H1 (cell line): Measurements from ENCODE around the gene CRB2. TPM values are rescaled to one million over a fixed set of nuclear protein-coding genes. Genes with fewer than 3 reads are reported as not detected.

Experiments
- GABPA ChIP-seq: IDR thresholded peaks from 2 replicates; pipeline ENCODE4 v1.6.1; 2011; ENCODE audit warnings: mild to moderate bottlenecking, low read length, moderate library complexity, borderline replicate concordance; ENCODE audit not compliant: insufficient read depth
- KDM1A ChIP-seq: fragments of 200-600, 300-600 bp; sonication (generic); IDR thresholded peaks from 2 replicates; pipeline ENCODE4 v1.7.1; 2016; ENCODE audit warnings: mild to moderate bottlenecking, low read length, borderline replicate concordance
- KDM4A ChIP-seq: IDR thresholded peaks from one replicate; pipeline ENCODE4 v1.7.1; 2012; ENCODE audit warnings: low read depth, mild to moderate bottlenecking, moderate library complexity, low read length, inconsistent platforms; ENCODE audit not compliant: severe bottlenecking
- NANOG ChIP-seq: IDR thresholded peaks from 2 replicates; pipeline ENCODE4 v1.6.1; 2011; ENCODE audit warnings: low read length, low read depth, mild to moderate bottlenecking, inconsistent platforms; ENCODE audit not compliant: insufficient read depth, poor library complexity, severe bottlenecking
- RNF2 ChIP-seq: fragments of 200-900, 300-1000 bp; sonication (generic); IDR thresholded peaks from 2 replicates; pipeline ENCODE4 v1.7.1; 2016; ENCODE audit warnings: borderline replicate concordance, low read depth, mild to moderate bottlenecking, antibody characterized with exemption, low read length; ENCODE audit not compliant: poor library complexity, severe bottlenecking; ENCODE audit errors: missing control alignments
- SIRT6 ChIP-seq: IDR thresholded peaks from one replicate; pipeline ENCODE4 v1.7.1; 2012; ENCODE audit warnings: low read length, inconsistent platforms
- polyA plus RNA-seq, 7 experiments: library from polyadenylated mRNA; depleted of rRNA in 3 of 7; stranded (reverse) in 5 of 7; unstranded in 2 of 7; fragments of >200 nt in 5 of 7; fragments of 200-250 nt in 2 of 7; gene quantifications; 1 replicate in 5 of 7; 2 replicates in 1 of 7; 4 replicates in 1 of 7; pipeline versions ENCODE4 v1.2.1 to v1.2.3, GENCODE V29; 2011 to 2013; ENCODE audit warnings: missing spikeins in 2 of 7, mixed read lengths in 2 of 7
- total RNA-seq: library from RNA; stranded (reverse); fragmentation: NEBNext Ultra II Directional; extraction: Animal tissue kit (Norgen Biotek cat#: 25700); gene quantifications from 2 replicates; pipeline ENCODE4 v1.2.1, GENCODE V29; 2021
- TF ChIP-seq, protein P1 (sequence below): fragments of 300-600 bp; sonication (generic); IDR thresholded peaks from 2 replicates; pipeline ENCODE4 v1.7.1; 2012; ENCODE audit warnings: low read length, moderate library complexity, mild to moderate bottlenecking, inconsistent platforms; ENCODE audit not compliant: insufficient replicate concordance
- TF ChIP-seq, protein P2 (sequence below): IDR thresholded peaks from 2 replicates; pipeline ENCODE4 v1.6.1; 2011; ENCODE audit warnings: low read depth, mild to moderate bottlenecking, low read length; ENCODE audit not compliant: insufficient read depth

Gene CRB2
- total and polyA plus RNA-seq, 2 of the 8 experiments (the other 6 are each of a cell fraction or from before 2014, with no cell fraction given) = 4.0 to 8.4 TPM

DNA sequence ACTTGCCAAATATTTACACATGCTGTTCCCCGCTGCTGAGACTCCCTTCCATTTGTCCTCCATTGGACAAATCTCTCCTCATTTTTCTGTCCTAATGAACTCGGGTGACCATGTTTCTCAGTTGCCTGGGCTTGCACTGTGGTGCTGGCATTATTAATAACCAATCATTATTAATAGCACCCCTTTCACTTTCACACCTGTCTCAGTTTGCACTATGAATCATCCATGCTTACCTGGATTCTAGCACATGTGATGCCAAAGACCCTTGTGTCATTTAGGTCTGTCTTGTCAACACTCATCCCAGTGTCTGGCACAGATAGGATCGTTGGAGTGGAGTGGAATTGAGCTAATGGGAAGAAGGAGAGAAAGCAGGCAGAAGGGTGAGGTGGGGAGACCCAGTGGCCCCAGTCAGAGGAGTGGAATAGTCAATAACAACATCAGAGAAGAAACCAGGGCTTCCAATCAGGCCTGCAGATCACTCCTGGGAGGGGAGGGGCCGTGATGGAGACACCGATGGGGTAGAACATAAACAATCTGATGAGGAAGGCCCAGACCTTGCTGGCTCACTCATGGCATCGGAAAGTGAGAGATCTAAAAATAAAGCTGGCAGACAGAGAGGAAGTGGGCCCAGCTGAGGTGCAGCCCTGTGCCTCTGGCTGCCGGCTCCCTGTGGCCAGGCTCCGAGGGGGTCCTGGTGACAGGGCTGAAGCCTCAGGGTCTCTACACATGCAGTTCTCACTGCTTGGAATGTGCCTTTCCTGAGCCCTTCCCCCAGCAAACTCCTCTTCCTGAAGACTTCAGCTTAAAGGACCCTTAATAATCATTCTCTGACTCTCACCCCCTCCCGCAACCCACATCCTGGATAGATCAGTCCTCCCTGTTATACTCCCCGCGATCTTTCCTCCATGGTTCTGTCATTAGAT, 33.5 kb upstream of the CRB2 start (continued):
- TF ChIP-seq, protein P1, sequence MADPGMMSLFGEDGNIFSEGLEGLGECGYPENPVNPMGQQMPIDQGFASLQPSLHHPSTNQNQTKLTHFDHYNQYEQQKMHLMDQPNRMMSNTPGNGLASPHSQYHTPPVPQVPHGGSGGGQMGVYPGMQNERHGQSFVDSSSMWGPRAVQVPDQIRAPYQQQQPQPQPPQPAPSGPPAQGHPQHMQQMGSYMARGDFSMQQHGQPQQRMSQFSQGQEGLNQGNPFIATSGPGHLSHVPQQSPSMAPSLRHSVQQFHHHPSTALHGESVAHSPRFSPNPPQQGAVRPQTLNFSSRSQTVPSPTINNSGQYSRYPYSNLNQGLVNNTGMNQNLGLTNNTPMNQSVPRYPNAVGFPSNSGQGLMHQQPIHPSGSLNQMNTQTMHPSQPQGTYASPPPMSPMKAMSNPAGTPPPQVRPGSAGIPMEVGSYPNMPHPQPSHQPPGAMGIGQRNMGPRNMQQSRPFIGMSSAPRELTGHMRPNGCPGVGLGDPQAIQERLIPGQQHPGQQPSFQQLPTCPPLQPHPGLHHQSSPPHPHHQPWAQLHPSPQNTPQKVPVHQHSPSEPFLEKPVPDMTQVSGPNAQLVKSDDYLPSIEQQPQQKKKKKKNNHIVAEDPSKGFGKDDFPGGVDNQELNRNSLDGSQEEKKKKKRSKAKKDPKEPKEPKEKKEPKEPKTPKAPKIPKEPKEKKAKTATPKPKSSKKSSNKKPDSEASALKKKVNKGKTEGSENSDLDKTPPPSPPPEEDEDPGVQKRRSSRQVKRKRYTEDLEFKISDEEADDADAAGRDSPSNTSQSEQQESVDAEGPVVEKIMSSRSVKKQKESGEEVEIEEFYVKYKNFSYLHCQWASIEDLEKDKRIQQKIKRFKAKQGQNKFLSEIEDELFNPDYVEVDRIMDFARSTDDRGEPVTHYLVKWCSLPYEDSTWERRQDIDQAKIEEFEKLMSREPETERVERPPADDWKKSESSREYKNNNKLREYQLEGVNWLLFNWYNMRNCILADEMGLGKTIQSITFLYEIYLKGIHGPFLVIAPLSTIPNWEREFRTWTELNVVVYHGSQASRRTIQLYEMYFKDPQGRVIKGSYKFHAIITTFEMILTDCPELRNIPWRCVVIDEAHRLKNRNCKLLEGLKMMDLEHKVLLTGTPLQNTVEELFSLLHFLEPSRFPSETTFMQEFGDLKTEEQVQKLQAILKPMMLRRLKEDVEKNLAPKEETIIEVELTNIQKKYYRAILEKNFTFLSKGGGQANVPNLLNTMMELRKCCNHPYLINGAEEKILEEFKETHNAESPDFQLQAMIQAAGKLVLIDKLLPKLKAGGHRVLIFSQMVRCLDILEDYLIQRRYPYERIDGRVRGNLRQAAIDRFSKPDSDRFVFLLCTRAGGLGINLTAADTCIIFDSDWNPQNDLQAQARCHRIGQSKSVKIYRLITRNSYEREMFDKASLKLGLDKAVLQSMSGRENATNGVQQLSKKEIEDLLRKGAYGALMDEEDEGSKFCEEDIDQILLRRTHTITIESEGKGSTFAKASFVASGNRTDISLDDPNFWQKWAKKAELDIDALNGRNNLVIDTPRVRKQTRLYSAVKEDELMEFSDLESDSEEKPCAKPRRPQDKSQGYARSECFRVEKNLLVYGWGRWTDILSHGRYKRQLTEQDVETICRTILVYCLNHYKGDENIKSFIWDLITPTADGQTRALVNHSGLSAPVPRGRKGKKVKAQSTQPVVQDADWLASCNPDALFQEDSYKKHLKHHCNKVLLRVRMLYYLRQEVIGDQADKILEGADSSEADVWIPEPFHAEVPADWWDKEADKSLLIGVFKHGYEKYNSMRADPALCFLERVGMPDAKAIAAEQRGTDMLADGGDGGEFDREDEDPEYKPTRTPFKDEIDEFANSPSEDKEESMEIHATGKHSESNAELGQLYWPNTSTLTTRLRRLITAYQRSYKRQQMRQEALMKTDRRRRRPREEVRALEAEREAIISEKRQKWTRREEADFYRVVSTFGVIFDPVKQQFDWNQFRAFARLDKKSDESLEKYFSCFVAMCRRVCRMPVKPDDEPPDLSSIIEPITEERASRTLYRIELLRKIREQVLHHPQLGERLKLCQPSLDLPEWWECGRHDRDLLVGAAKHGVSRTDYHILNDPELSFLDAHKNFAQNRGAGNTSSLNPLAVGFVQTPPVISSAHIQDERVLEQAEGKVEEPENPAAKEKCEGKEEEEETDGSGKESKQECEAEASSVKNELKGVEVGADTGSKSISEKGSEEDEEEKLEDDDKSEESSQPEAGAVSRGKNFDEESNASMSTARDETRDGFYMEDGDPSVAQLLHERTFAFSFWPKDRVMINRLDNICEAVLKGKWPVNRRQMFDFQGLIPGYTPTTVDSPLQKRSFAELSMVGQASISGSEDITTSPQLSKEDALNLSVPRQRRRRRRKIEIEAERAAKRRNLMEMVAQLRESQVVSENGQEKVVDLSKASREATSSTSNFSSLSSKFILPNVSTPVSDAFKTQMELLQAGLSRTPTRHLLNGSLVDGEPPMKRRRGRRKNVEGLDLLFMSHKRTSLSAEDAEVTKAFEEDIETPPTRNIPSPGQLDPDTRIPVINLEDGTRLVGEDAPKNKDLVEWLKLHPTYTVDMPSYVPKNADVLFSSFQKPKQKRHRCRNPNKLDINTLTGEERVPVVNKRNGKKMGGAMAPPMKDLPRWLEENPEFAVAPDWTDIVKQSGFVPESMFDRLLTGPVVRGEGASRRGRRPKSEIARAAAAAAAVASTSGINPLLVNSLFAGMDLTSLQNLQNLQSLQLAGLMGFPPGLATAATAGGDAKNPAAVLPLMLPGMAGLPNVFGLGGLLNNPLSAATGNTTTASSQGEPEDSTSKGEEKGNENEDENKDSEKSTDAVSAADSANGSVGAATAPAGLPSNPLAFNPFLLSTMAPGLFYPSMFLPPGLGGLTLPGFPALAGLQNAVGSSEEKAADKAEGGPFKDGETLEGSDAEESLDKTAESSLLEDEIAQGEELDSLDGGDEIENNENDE = no peak
- TF ChIP-seq KDM1A (no peak), NANOG (no peak), SIRT6 (no peak), RNF2 (no peak), KDM4A (no peak), GABPA (no peak)
- TF ChIP-seq, protein P2, sequence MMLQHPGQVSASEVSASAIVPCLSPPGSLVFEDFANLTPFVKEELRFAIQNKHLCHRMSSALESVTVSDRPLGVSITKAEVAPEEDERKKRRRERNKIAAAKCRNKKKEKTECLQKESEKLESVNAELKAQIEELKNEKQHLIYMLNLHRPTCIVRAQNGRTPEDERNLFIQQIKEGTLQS = no peak
